Measurements from ENCODE around the gene CREB3L4.
A peak's percentile ranks its signal among the peaks of the same experiment; 100 is the strongest.
"Not testable (repeated sequence)": the region's sequence is repeated elsewhere in the genome, so short reads cannot be mapped to it uniquely, and the experiment has no call there.

Gene CREB3L4

GRCh38 chr1:153987621-153988020 lies 19.9 kb downstream of the CREB3L4 start:
- no peak for DNase-seq

GRCh38 chr1:153990468-153991150 lies 22.9 kb downstream of the CREB3L4 start, which contains the start of gene RPS27:
TSS of gene RPS27 (plus strand) at chr1:153990762. CDS start at chr1:153990797, 35 bp downstream.
- peak; percentile 99 for DNase-seq

- no peak for DNase-seq
These were observed 23.5 kb downstream of the CREB3L4 start for GRCh38 chr1:153991151-153991630.

DNA sequence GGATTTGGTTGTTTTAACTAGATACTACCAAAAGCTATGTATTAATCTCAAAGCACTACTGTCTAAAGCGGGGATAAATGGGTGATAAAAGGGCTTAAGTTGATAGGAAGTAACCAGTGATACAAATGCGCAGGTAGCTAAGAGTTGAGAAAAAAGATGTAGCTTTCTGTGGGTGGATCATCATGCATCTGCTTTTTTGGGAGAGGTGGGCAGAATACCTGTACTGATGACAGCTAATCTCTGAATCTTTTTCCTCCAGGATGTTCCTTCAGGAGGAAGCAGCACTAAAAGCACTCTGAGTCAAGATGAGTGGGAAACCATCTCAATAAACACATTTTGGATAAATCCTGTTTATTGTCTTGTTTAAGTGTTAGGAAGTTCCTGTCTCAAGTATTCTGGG lies 24.1 kb downstream of the CREB3L4 start:
- no peak for DNase-seq

DNA sequence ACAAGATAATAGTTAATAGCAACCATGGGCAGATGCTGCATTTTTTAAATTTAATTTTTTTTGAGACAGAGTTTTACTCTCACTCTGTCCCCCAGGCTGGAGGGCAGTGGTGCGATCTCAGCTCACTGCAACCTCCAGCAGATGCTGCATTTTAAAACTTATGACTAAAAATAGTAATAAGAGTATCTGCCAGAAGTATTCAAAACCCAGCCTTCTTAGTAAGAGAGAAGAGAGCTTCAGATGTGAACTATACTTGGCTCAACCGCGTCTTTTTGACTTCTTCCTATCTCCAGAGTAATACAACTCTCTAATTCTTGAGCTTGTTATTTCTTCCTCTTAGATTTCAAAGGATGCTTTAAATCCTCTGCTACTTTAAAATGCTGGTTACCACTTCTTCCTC lies 27.5 kb downstream of the CREB3L4 start:
- DNase-seq, result no peak

GRCh38 chr1:153995640-153996039 lies 27.9 kb downstream of the CREB3L4 start:
- no peak for DNase-seq

GRCh38 chr1:153996882-153997281 lies 29.2 kb downstream of the CREB3L4 start:
- DNase-seq, result not testable (repeated sequence)

DNA sequence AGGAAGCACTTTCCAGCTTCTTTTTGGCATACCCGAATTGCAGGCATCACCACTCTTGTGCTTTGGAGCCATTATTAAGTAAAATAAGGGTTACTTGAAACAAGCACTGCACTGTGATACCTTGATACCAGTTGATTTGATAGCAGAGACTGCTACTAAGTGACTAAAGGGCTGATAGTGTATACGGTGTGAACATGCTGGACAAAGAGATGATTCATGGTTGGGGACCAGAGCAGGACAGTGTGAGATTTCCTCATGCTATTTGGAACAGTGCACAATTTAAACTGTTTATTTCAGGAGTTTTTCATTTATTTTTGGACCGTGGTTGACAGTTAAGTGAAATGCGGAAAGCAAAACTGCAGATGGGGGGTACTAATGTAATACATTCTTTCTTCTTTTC lies 32.7 kb downstream of the CREB3L4 start:
- DNase-seq, result no peak

DNA sequence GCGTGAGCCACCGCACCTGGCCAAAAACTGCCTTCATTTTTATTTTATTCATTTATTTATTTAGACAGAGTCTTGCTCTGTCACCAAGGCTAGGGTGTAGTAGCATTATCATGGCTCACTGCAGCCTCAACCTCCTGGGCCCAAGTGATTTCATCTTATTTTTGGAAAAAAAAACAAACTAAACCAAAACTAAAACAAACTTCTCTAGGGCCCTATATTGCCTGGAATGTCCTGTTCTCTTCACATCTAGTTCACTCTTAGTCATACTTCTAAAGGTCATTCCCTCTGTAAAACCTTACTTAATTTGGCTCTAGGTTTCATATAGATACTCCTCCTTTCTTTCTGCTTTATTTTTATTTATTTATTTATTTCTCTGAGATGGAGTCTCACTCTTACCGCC lies 38.4 kb downstream of the CREB3L4 start:
- no peak for DNase-seq

DNA sequence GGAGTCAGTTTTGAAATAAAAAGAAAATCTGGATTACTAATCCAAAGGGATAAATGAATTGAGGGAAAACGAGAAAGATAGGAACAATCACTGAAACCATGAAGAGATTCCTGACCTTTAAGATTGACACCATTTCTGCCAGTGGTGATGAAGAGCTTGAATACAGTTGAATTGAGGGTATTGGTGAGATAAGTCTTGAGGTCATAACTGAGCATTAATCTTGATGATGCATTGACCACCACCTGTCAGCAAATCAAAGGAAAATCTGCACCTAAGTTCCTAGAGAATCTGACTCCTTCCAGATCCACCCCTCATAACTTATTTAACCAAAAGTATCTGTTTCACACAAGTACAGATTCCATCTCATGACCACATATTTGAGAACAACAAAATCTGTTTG lies 44.4 kb downstream of the CREB3L4 start:
- DNase-seq, result no peak

DNA sequence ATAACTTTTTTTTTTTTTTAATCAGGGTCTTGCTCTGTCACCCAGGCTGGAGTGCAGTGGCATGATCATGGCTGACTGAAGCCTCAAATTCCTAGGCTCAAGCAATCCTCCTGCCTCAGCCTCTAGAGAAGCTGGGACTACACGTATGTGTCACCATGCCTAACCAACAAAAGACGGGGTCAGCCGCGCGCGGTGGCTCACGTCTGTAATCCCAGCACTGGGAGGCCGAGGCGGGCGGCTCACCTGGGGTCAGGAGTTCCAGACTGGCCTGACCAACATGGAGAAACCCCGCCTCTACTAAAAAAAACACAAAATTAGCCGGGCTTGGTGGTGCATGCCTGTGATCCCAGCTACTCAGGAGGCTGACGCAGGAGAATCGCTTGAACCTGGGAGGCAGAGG lies 44.8 kb downstream of the CREB3L4 start:
- DNase-seq, result not testable (repeated sequence)

DNA sequence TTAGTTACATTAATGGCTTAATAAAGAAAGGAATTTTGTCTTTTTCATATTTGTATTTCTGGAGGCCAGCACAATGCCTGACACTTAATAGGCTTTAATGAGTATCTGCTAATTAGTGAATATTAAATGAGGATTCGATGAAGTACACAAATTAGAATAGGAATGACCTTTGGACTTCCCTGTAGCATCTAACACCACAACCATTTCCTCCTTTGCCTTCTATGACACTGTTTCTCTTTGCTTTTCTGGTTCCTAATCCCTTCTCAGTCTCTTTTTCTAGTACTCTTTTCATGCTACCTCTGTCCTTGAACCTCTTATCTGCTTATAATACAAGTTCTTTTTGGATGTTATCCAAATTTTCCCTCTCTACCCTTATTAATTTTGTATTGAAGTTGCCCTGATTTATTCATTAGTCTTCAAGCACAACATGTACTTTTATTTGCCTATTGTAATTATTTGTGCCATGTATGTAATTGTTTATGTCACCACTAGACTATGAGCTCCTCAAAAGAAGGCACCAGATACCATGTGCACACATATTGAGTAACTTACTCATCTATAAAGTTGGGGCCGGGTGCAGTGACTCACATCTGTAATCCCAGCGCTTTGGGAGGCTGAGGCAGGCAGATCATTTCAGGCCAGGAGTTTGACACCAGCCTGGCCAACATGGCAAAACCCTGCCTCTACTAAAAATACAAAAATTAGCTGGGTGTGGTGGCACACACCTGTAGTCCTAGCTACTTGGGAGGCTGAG lies 46.6 kb downstream of the CREB3L4 start:
- DNase-seq, result no peak

DNA sequence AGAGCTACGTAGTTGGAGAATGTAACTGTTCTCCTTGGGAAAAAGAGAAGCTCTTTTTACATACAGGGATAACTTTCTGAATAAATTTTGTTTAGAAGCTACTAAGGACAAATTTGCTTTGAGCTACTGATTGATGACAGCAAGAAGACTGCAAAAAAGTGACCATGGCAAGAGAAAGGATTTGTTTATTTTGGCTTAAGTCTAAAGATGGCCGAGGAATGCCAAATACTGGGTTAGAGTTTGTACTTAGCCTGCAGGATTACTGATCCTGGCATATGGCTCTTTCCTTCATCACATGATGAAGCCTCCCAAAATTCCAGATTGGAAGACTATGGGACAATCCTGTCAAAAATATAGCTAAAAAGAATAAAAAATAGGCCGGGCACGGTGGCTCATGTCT lies 51.6 kb downstream of the CREB3L4 start:
- DNase-seq, result no peak

DNA sequence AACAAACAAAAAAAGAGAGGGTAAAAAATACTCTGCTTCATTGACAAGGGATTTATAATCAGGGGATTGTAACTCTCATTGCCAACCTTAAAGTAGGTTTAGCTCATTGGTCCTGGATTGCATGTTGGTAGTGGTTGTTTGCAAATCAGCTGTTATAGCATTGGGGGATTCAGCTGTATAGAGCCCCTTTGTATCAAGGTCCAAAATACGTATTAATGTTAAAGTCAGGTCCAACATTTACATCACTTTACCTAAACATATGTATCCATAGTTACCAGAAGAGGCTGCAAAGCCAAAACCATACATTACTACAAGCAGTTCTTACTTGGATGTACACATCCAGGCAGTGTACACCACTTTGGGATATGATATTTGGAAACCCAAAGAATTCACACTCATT lies 52.2 kb downstream of the CREB3L4 start:
- DNase-seq, result no peak

All from eye (tissue), 1 donor.